OCI-M2 (cell line): Measurements from ENCODE around the gene TTI1.

Source experiments
- DNase-seq: peaks from one replicate; lab custom pipeline; 2025; ENCODE audit not compliant: unreplicated experiment; lab: John Stamatoyannopoulos, UW

TTI1 gene

DNA sequence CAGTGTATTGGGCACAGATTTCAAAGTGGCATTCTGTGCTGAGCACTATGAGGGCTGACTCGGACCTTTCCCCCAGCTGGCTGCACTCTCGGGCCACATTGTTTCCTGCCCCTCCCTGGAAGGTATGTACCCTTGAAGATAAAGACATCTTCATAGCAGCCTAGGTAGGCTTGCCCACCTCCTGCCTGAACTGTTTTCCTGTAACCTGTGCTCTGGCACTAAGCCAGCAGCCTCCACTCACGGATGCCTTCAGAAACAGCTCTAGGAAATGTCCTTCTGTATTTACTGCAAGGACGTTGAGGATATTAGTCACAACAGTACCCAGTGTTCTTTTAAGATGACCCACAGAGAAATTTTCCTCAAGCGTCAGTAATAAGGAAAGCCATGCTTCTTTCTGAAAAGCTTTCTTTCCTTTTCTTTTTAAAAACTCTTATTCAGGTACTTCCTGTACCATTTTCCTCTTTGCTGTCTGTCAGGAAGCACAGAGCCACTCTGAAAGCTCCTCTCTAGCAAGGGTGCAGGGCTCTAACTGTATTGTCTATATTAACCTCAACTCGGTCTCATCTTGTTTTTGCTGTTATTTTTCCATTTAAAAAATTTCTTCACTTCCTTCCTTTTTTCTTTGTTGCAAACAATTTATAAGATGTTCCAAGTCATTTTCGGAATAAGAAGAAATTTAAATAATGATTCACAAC lies 43.5 kb downstream of the TTI1 start:
- no peak for DNase-seq

DNA sequence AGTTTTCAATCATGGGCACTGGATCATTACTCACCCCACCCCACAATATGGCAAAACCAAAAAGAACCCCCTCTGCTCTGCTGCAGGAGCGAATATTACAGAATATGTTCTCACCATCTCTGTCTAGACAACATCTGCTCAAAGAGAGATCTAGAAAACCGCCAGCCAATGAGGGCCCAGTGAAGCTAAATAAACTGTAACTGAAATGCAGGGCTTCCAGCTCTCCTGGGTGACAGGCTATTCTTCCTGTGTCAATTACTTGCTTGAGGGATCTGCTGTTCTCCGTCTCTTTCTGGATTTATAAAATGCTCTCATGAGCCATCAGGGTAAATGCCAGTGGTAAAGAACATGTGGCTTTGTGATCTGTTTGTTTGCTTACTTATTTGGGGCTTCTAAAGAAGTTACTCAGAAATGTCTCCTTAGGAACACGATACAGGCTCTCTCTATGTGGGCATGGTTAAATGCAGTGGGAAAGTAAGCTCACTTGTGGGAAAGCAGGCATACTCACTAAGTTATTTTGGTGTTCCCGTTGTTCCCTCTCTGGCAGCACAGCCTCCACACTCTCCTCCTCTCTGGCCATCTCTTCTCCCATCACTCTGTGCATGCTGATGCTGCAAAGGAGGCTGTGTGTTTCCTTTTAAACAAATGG lies 44.8 kb downstream of the TTI1 start:
- no peak for DNase-seq

DNA sequence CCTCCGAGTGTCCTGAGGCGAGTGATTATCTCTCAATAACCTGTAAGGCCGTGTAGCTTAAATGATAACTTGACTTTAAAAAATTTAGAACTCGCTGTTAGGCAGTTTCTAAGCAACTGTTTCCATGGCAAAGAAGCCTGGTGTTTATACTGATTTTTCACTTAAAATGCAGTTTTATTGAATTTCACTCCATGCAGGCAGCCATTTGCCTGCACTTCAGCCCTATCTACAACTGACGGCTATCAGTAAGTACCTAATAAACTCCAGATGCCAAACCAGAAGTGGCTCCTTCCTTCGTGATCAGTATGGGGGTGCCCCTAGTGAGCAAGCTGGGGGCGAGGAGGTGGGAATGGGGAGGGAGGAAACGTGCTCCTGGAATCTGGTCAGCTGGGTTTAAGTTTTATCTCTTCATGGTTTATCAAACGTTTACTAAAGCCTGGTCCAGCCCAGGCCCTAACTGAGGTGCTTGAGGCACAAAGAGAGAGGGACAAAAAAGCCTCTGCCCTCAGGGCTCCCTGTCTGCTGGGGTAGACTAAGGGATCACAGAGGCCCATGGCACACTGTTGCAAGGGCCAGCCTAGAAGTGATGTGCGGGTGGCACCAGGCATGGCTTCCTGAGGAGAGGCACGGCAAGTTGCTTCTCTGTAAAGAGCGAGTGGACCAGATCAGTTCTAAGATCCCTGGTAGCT lies 45.5 kb downstream of the TTI1 start:
- DNase-seq = no peak

DNA sequence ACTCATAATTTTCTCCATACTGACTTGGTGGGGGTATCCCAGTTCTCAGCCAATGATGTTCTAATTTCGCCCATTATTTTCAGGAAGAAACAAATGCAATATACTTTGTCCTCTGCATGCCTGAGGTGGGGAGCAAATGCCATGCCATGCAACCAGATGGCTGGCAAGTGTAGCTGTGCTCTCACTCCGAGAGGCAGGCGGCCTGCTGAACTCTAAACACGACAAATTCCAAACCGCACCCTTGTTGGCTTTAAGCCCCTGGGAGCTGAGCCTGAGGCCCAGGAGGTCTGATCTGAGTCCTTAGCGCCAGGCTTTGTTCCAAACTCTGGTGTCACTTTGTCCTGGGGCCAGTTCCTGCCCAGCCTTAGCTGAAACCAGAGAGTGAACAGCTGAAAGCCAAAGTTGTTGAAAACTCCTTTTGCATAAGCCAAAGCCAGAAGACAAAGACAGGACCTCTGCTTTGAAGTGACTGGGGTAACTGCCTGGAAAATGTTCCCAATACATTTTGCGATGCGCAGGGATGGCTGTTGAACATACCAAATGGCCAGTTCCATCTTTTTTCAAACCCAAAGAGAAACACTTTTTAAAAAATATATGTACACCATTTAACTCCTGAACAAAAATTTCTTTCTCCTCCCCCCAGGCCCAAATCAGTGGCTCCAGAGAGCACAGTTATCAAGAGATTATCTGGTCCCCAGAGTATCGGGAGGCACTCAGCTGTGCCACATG lies 46.2 kb downstream of the TTI1 start:
- DNase-seq = no peak

DNA sequence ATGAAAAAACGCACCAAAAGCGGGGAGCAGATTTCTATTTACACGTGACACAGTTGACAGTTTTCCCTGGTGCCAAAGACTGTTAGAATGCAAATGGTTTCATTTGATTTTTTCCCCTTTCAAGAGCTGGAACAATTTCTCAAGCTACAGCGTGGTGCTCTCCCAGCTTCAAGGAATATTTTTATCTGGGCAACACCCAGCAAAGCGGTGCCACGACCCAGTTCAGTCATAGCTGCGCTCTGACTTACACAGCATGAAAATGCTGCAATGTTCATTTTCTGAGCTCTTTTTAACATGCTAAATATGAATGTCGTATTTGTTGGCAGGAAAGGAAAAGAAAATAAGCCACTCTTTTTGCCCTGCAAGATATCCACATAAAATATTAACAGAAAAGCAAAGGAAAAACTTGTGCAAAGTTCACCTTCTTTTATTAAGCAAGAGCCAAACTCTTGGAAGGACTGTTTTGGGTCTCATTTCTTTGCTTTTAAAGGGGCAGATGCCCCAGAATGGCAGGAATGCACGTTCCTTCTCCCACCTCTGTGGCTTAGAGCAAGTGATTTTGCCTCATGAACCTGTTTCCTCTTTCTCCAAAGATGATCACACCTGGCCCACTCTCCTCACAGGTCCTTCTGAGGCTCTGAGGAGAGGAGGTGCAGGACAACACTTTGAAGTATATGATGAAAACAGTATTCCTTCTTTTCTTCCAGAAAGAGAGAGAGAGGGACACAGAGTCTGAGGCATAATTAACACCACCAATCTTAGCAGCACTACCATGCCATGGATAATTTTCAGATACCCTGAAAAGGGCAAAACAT lies 47.0 kb downstream of the TTI1 start:
- DNase-seq = no peak

DNA sequence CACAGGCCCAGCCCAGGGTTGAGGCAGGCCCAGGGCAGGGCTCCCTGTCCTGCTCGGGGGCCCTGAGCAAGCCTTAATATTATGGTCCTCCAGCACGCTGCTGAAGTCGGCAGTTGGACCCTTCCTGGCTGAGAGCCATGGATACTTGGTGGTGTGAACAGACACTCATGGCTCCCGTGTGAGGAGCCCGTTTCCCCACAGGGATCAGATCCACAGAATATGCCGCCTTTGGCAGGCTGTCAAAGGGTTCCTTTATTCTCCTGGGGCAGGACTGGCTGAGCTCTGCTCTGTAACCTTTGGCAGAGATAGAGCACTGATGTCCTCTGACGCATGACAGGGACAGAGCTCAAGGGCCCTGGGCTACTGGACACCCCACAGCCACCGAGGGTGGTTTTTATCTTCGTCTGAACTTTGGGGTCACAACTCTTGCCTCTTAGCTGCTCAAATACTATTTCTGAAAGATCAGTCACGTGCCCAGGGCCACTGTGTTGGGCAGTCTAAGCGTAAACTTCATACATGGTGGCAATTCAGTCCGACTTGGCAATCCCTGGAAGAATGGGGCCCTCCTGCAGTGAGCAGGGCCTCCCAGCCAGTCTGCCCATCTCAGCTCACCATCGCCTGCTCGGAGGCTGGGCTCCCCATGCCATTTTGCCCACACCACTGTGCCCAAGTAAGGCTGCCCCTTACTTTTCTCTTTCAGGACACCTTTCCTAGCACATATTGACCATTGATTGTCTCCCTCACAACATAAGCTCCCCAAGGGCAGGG lies 49.1 kb downstream of the TTI1 start:
- DNase-seq = no peak

DNA sequence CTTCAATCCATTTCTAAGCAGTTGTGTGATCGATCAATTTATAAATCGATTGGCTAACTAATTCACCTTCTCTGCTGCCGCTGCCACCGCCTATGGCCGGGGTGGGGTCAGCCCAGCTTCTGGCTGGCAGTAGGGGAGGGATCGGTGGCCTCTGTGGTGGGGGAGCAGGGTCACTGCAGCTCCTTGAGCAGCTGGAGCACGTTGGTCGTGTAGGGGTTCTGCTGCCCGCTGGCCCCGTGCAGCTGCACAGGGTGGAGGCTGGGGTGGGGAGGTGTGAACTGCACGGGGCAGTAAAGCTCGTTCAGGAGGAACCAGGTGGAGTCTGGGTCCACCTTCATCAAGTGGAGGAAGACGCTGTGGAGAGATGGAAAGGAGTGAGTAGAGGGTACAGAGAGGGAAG lies 50.0 kb downstream of the TTI1 start:
- DNase-seq = no peak

DNA sequence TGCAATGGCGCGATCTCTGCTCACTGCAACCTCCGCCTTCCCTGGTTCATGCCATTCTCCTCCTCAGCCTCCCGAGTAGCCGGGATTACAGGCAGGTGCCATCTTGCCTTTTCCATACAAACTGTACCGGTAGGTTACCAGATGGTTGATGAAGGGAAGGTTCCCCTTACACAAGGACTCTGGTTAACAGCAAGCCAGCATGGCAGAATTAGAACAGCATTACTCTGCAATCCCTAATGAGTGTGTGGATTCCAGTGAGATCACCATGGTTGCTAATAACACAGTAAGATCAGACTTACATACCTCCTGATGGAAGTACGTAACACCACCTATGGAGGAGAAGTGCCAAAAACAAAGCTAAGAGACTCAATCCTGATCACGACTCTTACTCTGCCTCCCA lies 51.7 kb downstream of the TTI1 start:
- DNase-seq = no peak

DNA sequence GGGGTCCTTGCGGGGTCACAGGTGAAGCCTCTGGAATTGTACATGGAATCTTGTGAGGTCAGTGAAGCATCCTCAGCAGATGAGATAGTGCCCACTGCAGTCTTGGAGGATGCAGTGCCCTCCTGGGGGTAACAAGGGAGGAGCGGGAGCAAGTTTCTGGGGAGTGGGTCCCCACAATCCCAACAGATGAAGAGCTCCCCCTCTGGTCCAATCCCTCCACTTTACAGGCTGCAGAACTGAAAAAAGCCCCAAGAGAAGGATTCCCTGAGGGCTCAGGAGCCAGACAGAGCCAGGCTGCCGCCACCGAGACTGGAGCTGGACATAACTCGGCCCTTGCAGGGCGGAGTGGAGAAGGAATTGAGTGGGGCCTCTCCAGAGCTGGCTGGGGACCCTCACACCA lies 52.4 kb downstream of the TTI1 start:
- DNase-seq = no peak

DNA sequence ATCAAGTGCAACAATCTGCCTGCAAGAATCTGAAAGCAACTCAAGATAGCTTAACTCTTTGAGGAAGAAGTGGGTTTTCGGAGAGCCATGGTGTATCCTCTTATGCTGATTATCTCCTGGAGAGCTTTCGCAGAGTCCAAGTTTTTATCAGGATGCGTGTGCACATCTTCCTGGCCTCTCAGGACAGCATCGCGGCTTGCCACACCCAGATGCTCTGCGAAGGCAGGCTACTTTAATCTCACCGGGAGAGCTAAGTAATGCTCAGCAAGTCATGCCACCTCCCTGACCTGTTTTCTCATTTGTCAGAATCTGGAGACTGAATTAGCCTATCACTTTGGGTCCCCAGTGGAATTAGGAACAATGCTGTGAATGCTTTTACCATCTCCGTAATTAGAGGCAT lies 52.9 kb downstream of the TTI1 start:
- no peak for DNase-seq

DNA sequence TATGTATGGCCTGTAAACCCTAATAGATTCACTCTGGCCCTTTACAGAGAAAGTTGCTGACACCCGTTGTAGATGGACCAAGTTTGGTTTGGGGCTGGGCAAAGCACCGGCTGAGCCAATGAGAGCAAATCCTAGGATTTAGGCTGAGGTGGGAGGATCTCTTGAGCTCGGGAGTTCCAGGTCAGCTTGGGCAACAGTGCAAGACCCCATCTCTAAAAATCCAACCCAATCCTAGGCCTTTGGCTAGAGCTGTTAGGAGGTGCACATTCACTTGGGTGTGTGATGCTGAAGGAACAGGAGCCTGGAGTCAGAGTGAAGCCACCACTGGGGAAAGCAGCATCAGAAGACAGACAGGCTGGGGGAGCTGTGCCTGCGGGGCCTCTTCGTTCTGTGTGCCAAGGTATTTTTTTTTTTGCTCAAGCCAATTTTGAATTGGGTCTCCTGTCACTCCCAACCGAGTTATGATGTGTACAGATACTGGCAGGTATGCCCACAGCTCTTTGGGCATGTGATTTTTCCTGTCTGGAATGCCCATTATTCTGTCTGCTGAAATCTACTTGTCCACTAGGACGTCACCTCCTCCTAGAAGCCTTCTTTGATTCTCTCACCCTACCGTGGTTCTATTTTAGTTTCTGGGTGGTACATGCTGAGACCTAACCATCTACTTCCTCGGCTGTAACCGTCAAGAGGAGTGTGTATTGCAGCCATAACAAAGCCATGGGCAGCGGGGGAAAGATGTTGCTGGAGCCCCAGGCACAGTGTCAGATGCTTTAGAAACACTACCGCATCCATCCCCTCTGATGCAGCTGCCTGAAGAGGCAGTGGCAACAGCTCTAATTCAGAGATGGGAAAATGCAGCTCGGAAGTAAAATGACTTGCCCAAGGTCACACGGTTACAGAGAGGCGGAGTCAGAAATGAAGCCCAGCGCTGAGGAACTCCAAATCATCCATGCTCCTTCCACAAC lies 54.0 kb downstream of the TTI1 start:
- DNase-seq = no peak

DNA sequence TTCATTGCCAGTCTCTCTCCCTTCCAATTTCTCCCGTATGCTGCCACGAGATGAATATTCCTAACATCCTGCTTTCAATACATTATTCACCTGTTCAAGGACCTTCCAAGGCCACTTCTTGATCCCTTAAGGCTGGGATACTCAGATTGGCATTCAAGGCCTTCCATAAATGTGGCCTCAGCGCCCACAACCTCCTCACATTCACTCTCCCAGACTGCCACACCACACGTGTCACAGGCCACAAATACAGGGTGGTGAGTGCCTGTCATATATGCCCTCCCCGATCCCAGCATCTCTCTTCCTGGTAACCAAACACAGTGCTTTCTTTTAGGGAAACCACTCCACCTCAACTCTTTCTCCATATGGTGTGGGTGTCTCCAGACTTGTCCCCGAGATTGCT lies 55.5 kb downstream of the TTI1 start:
- DNase-seq = no peak

DNA sequence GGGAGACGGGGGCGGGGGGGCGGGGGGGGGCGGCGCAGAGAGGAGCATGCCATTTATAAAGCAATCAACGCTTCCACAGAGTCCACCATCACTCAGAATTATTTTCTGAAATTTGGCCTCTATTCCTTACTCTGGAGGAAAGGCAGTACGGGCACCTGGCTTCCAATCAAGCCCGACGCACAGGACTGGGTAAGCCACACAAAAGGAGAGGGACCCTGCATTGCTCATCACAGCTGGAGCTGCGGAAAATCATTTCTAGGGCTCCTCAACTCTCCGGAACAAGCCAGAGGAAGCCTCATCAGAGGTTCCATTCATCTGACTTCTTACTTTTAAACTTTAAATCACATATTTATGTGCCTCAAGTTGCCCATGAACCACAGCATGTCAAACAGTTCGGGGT lies 55.9 kb downstream of the TTI1 start:
- DNase-seq = no peak

DNA sequence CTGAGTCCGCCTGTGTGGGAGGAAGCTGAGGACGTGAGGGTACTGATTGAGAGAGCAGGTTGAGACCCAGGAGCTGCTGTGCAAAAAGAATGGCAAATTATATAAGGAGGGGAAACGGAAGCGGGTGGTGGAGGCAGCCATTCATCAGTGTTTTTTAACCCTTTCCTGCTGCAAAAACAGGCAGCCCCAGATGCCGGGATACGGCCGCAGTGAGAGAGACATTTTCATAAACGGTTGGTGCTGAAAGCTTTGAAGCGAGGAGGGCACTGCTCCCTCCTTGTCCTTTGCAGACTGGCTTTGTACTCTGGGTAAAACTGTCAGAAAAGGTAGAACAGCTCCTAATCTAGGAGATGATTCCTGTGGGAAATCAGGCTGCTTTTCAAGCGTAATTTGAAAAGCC lies 56.4 kb downstream of the TTI1 start:
- no peak for DNase-seq

DNA sequence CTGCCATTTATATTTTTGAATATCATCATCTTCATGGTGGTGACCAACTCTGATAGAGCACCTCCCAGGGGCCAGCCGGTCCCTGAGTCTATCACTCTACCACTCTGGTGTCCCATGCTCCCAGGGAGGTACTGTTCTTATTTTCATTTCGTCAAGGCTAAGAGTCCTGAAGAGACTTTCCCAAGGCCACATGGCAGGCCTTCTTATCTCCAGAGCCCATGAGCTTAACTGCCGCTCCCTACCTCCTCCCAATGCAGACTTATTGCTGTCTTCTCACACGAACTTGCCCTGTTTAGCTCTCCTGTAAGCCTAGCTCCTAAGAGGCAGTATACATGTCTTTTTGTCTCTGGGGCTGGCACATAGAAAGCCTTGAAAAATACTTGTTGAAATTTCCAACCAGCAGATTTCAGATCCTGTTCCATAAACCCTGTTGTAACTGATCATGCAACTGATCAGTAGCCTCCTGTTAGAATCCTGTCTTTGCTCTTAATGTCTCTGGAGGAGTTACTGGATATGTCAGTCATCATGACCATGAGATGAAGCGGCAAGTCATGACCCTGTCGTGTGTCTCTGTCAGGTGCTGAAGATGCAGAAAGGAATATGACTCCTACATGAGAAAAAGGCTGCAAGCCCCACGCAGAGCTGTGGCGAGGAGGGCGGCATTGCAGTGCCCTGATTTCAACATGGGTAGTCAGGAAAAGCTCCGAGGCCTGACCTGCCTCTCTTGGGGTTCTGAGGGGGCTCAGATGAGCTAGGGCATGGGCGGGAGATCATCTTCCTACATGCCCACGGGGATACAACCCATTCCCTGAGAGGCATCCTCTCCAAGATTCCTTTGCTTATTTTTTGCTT lies 60.0 kb downstream of the TTI1 start:
- DNase-seq = peak; percentile 59

DNA sequence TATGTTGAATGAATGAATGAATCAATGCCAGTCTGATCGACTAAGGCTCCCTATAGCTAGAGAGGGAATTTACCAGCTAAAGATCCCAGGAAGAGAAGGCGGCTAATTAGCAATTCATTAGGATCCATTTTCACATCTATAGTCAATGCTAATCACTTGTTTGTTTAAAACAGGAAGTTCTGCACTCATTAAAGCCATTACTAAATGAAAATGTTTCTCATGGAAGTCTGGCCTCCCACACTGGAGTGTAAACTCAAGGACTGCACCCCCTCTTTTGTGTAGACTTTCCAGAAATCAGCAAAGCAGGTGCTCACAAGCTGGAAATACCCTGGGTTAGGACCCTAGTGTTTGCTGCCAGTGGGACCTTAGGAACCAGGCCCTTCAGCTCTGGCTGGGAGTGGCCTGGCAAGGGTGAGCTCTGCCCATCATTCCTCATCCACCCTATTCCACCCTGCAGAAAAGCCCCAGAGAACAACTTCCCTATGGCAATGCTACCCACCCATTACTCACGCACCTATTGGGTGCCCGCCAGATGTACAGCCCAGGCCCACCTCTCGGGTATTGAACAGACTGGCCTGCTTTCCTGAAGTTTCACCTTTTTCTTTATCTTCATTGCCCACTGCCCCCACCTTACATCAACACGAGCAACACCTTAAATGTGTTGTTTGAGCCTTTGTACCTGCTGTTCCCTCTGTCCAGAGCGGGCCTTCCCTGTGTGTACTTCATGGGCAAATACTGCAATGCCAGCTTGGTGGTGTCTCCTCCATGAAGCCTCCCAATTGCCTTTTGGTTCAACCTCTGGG lies 60.8 kb downstream of the TTI1 start:
- DNase-seq = no peak

DNA sequence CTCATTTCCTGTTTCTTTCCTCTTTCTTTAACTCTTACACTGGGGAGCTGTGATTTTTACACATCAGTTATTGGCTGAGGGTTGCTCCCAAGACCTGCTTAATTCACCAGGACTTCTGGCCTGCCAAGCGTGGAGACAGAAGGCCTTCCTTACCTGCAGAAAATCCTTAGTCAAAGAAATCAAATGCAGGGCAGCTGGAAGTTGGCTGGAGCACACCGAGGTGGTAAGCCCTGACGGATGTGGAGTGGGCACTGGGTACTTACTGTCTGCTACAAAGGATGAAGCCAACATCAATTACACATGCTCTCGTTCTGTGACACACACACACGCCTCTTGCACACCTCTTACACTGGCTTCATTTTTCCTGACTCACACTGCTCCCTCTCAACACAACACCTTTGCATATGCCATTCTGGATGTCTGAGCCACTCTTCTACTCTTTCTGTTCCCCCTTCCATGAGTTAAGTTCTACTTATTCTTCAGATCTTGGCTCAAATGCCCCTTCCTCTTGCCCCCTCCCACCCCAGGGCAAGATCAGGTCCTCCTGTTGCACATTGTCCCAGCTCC lies 61.6 kb downstream of the TTI1 start:
- DNase-seq = no peak
